Kidney epithelial cell (primary cell): ENCODE data around the gene DRICH1. TPM values are rescaled to one million over a fixed set of nuclear protein-coding genes. Genes with fewer than 3 reads are reported as not detected.

ENCODE experiments used
- DNase-seq: peaks from one replicate; pipeline ENCODE4 v3.0.0-alpha.2; 2010; ENCODE audit warnings: low read depth
- H3K27me3 ChIP-seq: 2 replicates; pipeline ENCODE4 v1.6.0; 2011; ENCODE audit warnings: low read length; ENCODE audit not compliant: control insufficient read depth, insufficient read depth
- H3K36me3 ChIP-seq: 2 replicates; pipeline ENCODE4 v1.5.1; 2011; ENCODE audit warnings: low read length; ENCODE audit not compliant: control insufficient read depth, insufficient read depth
- H3K4me3 ChIP-seq: 2 replicates; pipeline ENCODE4 v1.5.1; 2011; ENCODE audit warnings: low read depth, mild to moderate bottlenecking, control low read depth, low read length
- total RNA-seq: library from RNA; depleted of rRNA; stranded (reverse); fragments of >200 nt; gene quantifications from 2 replicates; pipeline ENCODE4 v1.2.3, GENCODE V29; 2015
- TF ChIP-seq, protein P1 (sequence below): IDR thresholded peaks from 2 replicates; pipeline ENCODE4 v1.5.1; 2011; ENCODE audit warnings: mild to moderate bottlenecking, moderate library complexity, low read length, control low read depth, inconsistent platforms; ENCODE audit not compliant: insufficient read depth, poor library complexity, severe bottlenecking

The DRICH1 gene
- total RNA-seq, 1 donor from 2014 or later, result not detected

DNA sequence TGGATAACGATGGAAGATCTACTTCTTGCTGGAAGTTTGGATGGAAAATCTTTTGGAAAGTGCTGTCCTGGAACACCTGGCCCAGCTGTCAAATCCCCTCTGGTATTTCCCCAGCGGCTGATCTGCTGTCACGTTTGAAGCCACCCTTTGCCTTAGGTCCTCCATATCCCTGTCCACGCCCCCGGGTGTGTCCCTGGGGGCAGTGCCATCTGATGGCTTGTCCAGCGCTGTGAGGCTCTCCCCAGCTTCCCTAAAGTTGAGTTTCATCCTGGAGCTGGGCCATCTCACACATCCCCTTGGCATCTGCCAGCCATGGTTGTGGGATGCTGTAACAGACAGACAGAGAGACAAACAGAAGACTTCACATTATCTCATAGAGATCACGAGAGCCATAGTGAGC lies 49.0 kb downstream of the DRICH1 start:
- no peak overlapping the region for H3K4me3 ChIP-seq
- H3K36me3 ChIP-seq, result no peaks in the 10 kb centered on the region
- H3K27me3 ChIP-seq, result peaks cover 2% of the 10 kb centered on the region
- no peak for DNase-seq
- TF ChIP-seq, protein P1, sequence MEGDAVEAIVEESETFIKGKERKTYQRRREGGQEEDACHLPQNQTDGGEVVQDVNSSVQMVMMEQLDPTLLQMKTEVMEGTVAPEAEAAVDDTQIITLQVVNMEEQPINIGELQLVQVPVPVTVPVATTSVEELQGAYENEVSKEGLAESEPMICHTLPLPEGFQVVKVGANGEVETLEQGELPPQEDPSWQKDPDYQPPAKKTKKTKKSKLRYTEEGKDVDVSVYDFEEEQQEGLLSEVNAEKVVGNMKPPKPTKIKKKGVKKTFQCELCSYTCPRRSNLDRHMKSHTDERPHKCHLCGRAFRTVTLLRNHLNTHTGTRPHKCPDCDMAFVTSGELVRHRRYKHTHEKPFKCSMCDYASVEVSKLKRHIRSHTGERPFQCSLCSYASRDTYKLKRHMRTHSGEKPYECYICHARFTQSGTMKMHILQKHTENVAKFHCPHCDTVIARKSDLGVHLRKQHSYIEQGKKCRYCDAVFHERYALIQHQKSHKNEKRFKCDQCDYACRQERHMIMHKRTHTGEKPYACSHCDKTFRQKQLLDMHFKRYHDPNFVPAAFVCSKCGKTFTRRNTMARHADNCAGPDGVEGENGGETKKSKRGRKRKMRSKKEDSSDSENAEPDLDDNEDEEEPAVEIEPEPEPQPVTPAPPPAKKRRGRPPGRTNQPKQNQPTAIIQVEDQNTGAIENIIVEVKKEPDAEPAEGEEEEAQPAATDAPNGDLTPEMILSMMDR, result no peak

GRCh38 chr22:23581260-23581650 lies 50.9 kb downstream of the DRICH1 start:
- Histone ChIP-seq H3K27me3 (peaks cover 2% of the 10 kb centered on the region), H3K36me3 (no peaks in the 10 kb centered on the region), H3K4me3 (no peak overlapping the region)
- DNase-seq, result no peak
- TF ChIP-seq, protein P1, result no peak

DNA sequence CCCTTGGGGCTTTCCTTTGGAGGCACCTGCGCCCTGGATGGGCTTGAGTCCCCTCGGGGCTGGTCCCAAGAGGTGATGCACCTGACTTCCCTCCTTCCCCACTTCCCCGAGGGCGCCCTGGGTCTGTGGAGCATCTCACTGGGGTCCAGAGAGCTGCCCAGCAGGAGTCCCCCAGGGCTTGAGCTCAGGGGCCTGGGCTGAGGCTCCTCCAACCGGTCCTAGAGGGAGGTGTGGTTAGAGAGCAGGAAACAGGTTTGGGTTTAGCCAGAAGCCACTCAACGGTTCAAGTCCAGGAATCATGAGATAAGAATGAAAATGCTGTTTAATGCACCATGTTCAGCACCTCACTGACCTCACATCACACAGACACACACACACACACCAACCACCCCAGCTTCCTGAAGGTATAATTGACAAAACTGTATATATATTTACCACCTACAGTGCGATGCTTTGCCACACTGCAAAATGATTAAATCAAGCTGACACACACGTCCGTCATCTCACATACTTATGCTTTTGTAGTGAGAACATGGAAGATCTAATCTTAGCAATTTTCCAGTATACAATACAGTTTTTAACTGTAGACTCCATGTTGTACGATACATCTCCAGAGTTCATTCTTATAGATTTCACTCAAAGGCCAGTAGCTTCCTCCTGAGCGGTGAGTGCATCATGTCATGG lies 51.4 kb downstream of the DRICH1 start:
- Histone ChIP-seq H3K27me3 (peaks cover 2% of the 10 kb centered on the region), H3K36me3 (no peaks in the 10 kb centered on the region), H3K4me3 (no peak overlapping the region)
- no peak for DNase-seq
- TF ChIP-seq, protein P1, result no peak

GRCh38 chr22:23579870-23580575 lies 52.1 kb downstream of the DRICH1 start, which contains the start of gene IGLL1:
Gene IGLL1, minus strand, starts transcription at chr22:23580290. Its CDS starts 100 bp downstream, at chr22:23580190.
- TF ChIP-seq, protein P1, result no peak
- Histone ChIP-seq H3K27me3 (peaks cover 2% of the 10 kb centered on the region), H3K36me3 (no peaks in the 10 kb centered on the region), H3K4me3 (no peak within 1 kb of the TSS)
- DNase-seq, result no peak

GRCh38 chr22:23579280-23579679 lies 52.8 kb downstream of the DRICH1 start:
- TF ChIP-seq, protein P1, result no peak

More at GRCh38 chr22:23579280-23579679, 52.8 kb downstream of the DRICH1 start:
- no peak for DNase-seq
- Histone ChIP-seq H3K4me3 (no peak overlapping the region), H3K36me3 (no peaks in the 10 kb centered on the region), H3K27me3 (peaks cover 2% of the 10 kb centered on the region)
